Astrocyte (in vitro differentiated cells and primary cell): ENCODE measurements around the gene TJAP1.

Experiments used
- EZH2 ChIP-seq: IDR thresholded peaks from 2 replicates; pipeline ENCODE4 v1.6.1; 2012; ENCODE audit warnings: mild to moderate bottlenecking, low read length, inconsistent platforms; ENCODE audit not compliant: insufficient read depth
- TF ChIP-seq, protein P1 (sequence below): IDR thresholded peaks from 2 replicates; pipeline ENCODE4 v1.5.1; 2011; ENCODE audit warnings: low read depth, mild to moderate bottlenecking, inconsistent platforms, low read length, moderate library complexity; ENCODE audit not compliant: insufficient read depth

DNA sequence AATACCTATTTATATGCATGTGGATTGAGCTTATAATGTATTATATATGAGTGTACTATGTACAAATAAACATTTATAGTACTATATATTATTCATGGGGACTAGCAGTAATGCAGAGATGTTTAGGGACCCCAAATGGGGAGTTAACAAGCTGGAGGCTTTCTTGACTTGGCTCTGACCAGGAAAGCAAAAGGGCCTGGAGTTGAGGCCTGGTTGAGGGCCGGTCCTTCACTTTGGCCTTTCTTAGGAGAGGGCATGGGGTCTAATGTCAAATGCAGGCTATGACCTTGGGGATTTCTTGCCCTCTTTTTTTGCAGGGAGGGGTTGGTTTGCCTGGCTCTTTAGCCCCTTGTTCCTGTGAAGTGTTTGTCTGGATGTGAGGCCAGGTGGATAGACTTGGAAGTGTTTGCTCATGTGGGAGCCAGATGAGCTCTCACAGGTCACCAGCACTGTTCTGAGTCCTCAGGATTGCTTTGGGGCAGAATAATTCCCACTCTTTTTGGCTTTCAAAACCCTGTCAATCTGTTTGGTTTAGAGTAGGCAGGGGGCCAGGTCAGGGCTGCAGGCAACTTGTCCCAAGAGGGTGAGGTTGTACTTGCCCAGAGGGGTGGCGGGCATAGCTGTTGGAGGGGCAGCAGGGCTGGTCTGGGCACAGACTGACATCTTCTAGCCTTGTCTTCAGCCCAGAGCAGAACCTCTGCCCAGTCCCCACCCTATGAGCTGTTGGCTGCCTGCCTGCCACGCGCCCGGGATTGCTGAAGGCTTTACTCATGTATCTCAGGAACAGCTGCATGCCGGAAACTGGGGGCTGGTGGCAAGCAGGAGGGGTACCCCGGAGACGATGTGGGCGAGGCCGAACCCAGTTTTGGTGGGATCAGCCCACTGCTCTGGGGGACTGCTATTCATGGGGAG, 14.6 kb downstream of the TJAP1 start:
- TF ChIP-seq EZH2: no peak
- TF ChIP-seq, protein P1, sequence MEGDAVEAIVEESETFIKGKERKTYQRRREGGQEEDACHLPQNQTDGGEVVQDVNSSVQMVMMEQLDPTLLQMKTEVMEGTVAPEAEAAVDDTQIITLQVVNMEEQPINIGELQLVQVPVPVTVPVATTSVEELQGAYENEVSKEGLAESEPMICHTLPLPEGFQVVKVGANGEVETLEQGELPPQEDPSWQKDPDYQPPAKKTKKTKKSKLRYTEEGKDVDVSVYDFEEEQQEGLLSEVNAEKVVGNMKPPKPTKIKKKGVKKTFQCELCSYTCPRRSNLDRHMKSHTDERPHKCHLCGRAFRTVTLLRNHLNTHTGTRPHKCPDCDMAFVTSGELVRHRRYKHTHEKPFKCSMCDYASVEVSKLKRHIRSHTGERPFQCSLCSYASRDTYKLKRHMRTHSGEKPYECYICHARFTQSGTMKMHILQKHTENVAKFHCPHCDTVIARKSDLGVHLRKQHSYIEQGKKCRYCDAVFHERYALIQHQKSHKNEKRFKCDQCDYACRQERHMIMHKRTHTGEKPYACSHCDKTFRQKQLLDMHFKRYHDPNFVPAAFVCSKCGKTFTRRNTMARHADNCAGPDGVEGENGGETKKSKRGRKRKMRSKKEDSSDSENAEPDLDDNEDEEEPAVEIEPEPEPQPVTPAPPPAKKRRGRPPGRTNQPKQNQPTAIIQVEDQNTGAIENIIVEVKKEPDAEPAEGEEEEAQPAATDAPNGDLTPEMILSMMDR: no peak
